ENCODE results near the gene CLDN34.

Gene CLDN34

DNA sequence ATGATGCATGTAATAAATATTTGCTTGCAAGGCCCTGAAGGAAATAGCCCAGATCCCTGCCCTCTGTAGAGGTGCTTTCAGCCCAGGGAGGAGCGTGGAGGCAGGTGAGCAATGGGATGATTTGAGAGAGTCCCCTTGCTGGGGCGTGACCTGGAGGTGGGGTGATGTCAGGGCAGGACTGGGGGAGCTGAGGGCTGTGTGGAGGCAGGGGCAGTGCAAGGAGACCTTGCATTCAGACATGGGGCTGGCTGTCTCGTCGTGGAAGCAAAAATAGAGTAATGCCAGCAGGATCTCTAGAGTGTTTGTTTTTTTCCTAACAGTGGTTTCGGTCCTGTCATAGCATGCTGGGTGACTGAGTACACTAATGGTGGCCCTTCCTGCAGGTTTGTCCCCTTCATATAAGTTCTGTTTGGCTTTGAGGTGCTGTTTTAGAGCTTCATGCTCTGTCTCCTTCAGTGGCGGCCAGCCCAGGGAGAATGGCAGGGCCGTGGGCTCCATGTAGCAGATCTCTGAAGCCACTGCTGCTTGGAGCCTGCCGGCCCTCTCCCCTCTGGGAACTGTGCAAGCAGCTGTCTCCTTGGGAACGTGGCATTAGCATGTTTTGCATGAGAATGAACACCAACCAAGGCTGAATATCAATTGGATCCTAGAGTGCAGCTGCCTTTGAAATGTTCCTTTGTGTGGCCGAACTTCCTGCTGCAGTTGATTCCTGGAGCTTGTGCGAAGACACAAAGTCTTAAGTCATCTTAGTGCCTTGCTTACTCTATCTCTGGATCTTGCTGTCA lies 39.3 kb upstream of the CLDN34 start:
- no peaks in the 10 kb centered on the region for H3K36me3 ChIP-seq
- no peak for DNase-seq
- no peak overlapping the region for H3K4me3 ChIP-seq (ENCODE audit: low read depth, low read length)
- no peak overlapping the region for H3K27ac ChIP-seq
- H3K27me3 ChIP-seq (ENCODE audit: insufficient read depth, low read depth, severe bottlenecking) = peaks cover 18% of the 10 kb centered on the region
- H3K9me3 ChIP-seq (ENCODE audit: severe bottlenecking) = no peaks in the 10 kb centered on the region
- TF ChIP-seq, protein P1, sequence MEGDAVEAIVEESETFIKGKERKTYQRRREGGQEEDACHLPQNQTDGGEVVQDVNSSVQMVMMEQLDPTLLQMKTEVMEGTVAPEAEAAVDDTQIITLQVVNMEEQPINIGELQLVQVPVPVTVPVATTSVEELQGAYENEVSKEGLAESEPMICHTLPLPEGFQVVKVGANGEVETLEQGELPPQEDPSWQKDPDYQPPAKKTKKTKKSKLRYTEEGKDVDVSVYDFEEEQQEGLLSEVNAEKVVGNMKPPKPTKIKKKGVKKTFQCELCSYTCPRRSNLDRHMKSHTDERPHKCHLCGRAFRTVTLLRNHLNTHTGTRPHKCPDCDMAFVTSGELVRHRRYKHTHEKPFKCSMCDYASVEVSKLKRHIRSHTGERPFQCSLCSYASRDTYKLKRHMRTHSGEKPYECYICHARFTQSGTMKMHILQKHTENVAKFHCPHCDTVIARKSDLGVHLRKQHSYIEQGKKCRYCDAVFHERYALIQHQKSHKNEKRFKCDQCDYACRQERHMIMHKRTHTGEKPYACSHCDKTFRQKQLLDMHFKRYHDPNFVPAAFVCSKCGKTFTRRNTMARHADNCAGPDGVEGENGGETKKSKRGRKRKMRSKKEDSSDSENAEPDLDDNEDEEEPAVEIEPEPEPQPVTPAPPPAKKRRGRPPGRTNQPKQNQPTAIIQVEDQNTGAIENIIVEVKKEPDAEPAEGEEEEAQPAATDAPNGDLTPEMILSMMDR (IDR thresholded peaks at IDR 0.05; ENCODE audit: low read depth, low read length) = no peak

DNA sequence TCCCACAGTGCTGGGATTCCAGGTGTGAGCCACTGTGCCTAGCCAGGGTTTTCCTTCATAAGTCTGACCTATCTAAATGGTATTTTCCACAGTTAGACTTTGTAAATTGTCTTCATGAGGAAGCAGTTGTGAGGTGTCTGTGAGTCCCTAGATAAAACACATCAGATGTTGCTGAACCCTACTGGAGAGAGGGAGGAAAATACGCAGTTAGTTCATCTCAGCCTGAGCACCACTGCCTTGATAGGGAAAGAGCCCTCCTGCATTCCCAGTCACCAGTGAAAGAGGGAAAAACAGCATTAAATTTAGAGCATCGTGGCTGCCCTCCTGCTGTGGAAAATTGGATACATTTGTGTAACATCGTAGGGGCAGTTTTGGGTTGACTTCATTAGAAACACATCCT lies 31.7 kb upstream of the CLDN34 start:
- Histone ChIP-seq H3K27me3 (ENCODE audit: insufficient read depth, low read depth, severe bottlenecking) (peaks cover 13% of the 10 kb centered on the region), H3K9me3 (ENCODE audit: severe bottlenecking) (no peaks in the 10 kb centered on the region), H3K4me3 (ENCODE audit: low read depth, low read length) (no peak overlapping the region), H3K27ac (no peak overlapping the region), H3K36me3 (no peaks in the 10 kb centered on the region; the same call in 1 of the 2 replicates)
- TF ChIP-seq, protein P1 (IDR thresholded peaks at IDR 0.05; ENCODE audit: low read depth, low read length) = no peak
- DNase-seq = no peak

DNA sequence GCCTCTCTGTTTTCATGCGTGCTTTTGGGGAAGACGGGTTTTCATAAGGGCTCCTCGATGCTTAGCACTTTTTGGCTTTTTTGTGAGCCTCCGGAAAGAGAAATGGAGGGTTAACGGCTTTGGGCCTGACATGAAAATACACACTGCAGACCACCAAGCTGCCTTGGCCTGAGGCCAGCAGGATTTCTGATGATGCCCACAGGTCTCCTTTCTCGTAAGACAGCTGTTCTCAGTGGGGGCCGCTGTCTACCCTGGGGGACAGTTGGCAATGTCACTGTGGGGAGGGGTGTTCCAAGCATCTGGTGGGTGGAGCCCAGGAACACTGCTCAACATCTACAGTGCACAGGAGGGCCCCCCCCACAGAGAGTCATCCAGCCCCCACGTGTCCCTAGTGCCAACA lies 29.4 kb upstream of the CLDN34 start:
- H3K9me3 ChIP-seq (ENCODE audit: severe bottlenecking) = no peaks in the 10 kb centered on the region
- H3K4me3 ChIP-seq (ENCODE audit: low read depth, low read length) = no peak overlapping the region
- TF ChIP-seq, protein P1 (IDR thresholded peaks at IDR 0.05; ENCODE audit: low read depth, low read length) = no peak
- no peak for DNase-seq
- H3K36me3 ChIP-seq = no peaks in the 10 kb centered on the region; the same call in 1 of the 2 replicates
- H3K27me3 ChIP-seq (ENCODE audit: insufficient read depth, low read depth, severe bottlenecking) = no peaks in the 10 kb centered on the region
- H3K27ac ChIP-seq = no peak overlapping the region

DNA sequence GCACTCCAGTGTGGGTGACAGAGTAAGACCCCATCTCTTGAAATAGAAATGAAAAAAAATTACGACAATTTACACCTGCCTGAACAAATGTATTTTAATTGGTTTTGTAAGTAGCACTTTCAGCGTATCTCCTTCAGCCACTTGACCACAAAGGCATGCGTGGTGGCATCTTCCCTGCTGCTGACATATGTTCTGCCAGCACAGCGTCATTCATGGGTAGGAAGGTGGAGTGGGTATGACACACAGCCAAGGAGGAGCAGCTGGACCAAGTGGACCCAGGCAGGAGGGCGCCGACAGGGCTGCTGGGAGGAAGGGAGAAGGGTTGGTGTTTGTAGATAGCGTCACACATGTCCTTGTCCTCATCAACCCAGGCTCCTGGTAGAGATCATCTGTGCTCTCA lies 28.6 kb upstream of the CLDN34 start:
- DNase-seq = no peak
- Histone ChIP-seq H3K27ac (no peak overlapping the region), H3K27me3 (ENCODE audit: insufficient read depth, low read depth, severe bottlenecking) (no peaks in the 10 kb centered on the region), H3K9me3 (ENCODE audit: severe bottlenecking) (no peaks in the 10 kb centered on the region), H3K4me3 (ENCODE audit: low read depth, low read length) (no peak overlapping the region), H3K36me3 (no peaks in the 10 kb centered on the region; the same call in 1 of the 2 replicates)
- TF ChIP-seq, protein P1 (IDR thresholded peaks at IDR 0.05; ENCODE audit: low read depth, low read length) = no peak

DNA sequence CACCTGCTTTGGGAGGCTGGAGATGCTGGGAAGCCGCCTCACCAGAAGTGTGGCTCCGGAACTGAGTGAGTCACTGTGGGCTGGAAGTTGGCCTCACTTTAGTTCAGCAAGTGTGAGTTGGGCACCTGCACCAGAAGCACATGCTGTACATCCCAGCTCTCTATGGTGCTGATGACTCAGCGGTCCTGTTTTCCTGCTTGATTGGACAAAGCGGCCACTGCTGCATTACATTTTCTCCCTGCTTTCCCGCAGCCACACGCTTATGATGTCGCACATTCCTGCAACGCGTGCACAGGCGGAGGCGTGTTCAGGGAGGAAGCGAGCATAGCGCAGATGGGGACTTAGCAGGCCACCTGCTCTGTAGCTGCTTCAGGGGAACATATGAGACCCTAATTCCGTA lies 26.7 kb upstream of the CLDN34 start:
- DNase-seq = no peak
- H3K36me3 ChIP-seq = no peaks in the 10 kb centered on the region; the same call in 1 of the 2 replicates
- no peak overlapping the region for H3K27ac ChIP-seq

More for the DNA sequence above, 26.7 kb upstream of the CLDN34 start:
- no peak overlapping the region for H3K4me3 ChIP-seq (ENCODE audit: low read depth, low read length)
- H3K27me3 ChIP-seq (ENCODE audit: insufficient read depth, low read depth, severe bottlenecking) = no peaks in the 10 kb centered on the region
- no peaks in the 10 kb centered on the region for H3K9me3 ChIP-seq (ENCODE audit: severe bottlenecking)
- TF ChIP-seq, protein P1 (IDR thresholded peaks at IDR 0.05; ENCODE audit: low read depth, low read length) = no peak

Measured in WERI-Rb-1 (cell line).